ENCODE data around the gene SCP2. TPM values are rescaled to one million over a fixed set of nuclear protein-coding genes. Genes with fewer than 3 reads are reported as not detected.

Gene SCP2
- total RNA-seq, 4 donors from 2014 or later = 97.8 to 194 (median 118) TPM

- TF ChIP-seq CTCF (IDR thresholded peaks at IDR 0.05) (no peak), POLR2A (IDR thresholded peaks at IDR 0.05) (no peak)
- Histone ChIP-seq H3K9me3 (no peaks in the 10 kb centered on the region), H3K4me3 (no peak overlapping the region), H3K27ac (no peak overlapping the region), H3K36me3 (peaks cover 0 to 43% (median 0%) of the 10 kb centered on the region in 3 donors), H3K27me3 (no peaks in the 10 kb centered on the region), H3K4me1 (no peaks in the 10 kb centered on the region)
- no peak for DNase-seq
- intact Hi-C loops (cut with DNase I) = no loop called here
- WGBS, 2 donors = 68 to 88% methylated on average over 4 of the region's 4 CpGs
Measured at GRCh38 chr1:53037159-53037558, 110.1 kb downstream of the SCP2 start.

- no peak for TF ChIP-seq POLR2A (IDR thresholded peaks at IDR 0.05)
- TF ChIP-seq CTCF (IDR thresholded peaks at IDR 0.05) = no peak
- intact Hi-C loops (cut with DNase I) = no loop called here
- no peak overlapping the region for H3K27ac ChIP-seq
Measured at GRCh38 chr1:53038566-53038965, 111.5 kb downstream of the SCP2 start.

GRCh38 chr1:53043271-53043670 lies 116.2 kb downstream of the SCP2 start:
- intact Hi-C loops (cut with DNase I) = no loop called here
- no peak for TF ChIP-seq POLR2A (IDR thresholded peaks at IDR 0.05)
- Histone ChIP-seq H3K36me3 (peaks cover 0 to 63% (median 0%) of the 10 kb centered on the region in 3 donors), H3K9me3 (no peaks in the 10 kb centered on the region), H3K27ac (no peak overlapping the region), H3K4me3 (no peak overlapping the region), H3K27me3 (no peaks in the 10 kb centered on the region), H3K4me1 (peaks cover 0 to 11% (median 4%) of the 10 kb centered on the region in 3 donors)
- no peak for DNase-seq

More at GRCh38 chr1:53038566-53038965, 111.5 kb downstream of the SCP2 start:
- WGBS, 2 donors = 82 to 94% methylated on average over 3 of the region's 3 CpGs
- Histone ChIP-seq H3K27me3 (no peaks in the 10 kb centered on the region), H3K36me3 (peaks cover 0 to 44% (median 0%) of the 10 kb centered on the region in 3 donors), H3K4me3 (no peak overlapping the region), H3K9me3 (no peaks in the 10 kb centered on the region), H3K4me1 (no peaks in the 10 kb centered on the region)
- DNase-seq = no peak

GRCh38 chr1:53044926-53045325 lies 117.8 kb downstream of the SCP2 start:
- 86 to 89% methylated on average over 5 of the region's 5 CpGs for WGBS, 2 donors
- H3K9me3 ChIP-seq = no peaks in the 10 kb centered on the region

GRCh38 chr1:53046930-53047329 lies 119.9 kb downstream of the SCP2 start:
- Histone ChIP-seq H3K9me3 (no peaks in the 10 kb centered on the region), H3K36me3 (peaks cover 0 to 57% (median 0%) of the 10 kb centered on the region in 3 donors), H3K27me3 (no peaks in the 10 kb centered on the region), H3K4me1 (peaks cover 0 to 30% (median 4%) of the 10 kb centered on the region in 3 donors), H3K4me3 (no peak overlapping the region), H3K27ac (no peak overlapping the region)
- intact Hi-C loops (cut with DNase I) = no loop called here
- TF ChIP-seq POLR2A (IDR thresholded peaks at IDR 0.05) (no peak), CTCF (IDR thresholded peaks at IDR 0.05) (no peak)
- no peak for DNase-seq
- WGBS, 2 donors = 66 to 78% methylated on average over 2 of the region's 2 CpGs

More at GRCh38 chr1:53044926-53045325, 117.8 kb downstream of the SCP2 start:
- no peak overlapping the region for H3K27ac ChIP-seq
- TF ChIP-seq POLR2A (IDR thresholded peaks at IDR 0.05) (no peak), CTCF (IDR thresholded peaks at IDR 0.05) (no peak)
- DNase-seq = no peak
- peaks cover 0 to 21% (median 4%) of the 10 kb centered on the region in 3 donors for H3K4me1 ChIP-seq
- H3K36me3 ChIP-seq = peaks cover 0 to 63% (median 0%) of the 10 kb centered on the region in 3 donors
- H3K27me3 ChIP-seq = no peaks in the 10 kb centered on the region
- intact Hi-C loops (cut with DNase I) = no loop called here
- H3K4me3 ChIP-seq = no peak overlapping the region

All from esophagus squamous epithelium (tissue), 5 donors.